ENCODE results near the gene PADI4. TPM values are rescaled to one million over a fixed set of nuclear protein-coding genes. Genes with fewer than 3 reads are reported as not detected.

PADI4 gene
- total RNA-seq, 1 experiment from 2014 or later = 7.7 TPM

DNA sequence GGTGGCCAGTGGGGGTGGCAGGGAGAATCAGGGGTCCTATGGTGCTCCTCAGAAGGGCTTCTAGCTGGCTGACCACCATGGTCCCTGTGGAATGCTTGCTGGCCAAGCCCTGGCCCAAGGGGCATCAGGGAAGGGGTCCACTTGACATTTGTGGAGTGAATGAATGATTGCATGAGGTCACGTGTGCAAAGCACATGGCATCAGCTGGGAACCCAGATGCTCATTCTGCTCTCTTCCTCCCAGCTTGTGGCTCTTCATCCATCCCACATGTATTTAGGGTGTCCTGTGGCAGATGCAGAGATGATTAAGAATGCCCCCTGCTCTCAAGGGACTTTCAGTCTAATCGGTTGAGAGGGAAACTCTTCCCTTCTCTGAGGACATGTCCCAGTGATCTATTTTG lies 27.1 kb upstream of the PADI4 start:
- no peaks in the 10 kb centered on the region for H4K20me1 ChIP-seq (ENCODE audit: insufficient read depth)
- BruUV-seq (replicated peaks) = no TSS peak

DNA sequence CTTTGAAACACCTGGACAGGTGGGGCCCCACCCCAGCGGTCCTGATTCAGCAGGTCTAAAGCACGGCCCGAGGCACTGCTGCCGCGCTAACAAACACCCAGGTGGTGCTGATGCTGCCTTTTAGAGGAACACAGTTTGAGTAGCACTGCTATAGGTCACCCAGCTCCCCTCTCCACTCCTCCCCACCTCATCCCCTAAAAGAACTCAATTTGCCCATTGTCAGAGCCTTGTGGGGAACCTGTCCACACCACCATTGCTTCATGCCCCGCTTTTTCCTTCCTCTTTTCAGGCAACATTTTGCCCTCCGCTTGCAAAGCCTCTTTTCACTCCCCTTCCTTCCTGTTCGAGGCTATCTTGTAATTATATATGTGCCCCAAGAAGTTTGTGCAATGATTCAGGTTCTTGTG lies 26.2 kb upstream of the PADI4 start:
- H3K4me3 ChIP-seq = no peak overlapping the region
- no peaks in the 10 kb centered on the region for H3K9me2 ChIP-seq (ENCODE audit: insufficient read depth)
- no peaks in the 10 kb centered on the region for H3K9me3 ChIP-seq (ENCODE audit: insufficient read depth, low read depth)
- H3K4me2 ChIP-seq = no peak overlapping the region; the same call in 1 of the 2 replicates
- TF ChIP-seq, protein P1, sequence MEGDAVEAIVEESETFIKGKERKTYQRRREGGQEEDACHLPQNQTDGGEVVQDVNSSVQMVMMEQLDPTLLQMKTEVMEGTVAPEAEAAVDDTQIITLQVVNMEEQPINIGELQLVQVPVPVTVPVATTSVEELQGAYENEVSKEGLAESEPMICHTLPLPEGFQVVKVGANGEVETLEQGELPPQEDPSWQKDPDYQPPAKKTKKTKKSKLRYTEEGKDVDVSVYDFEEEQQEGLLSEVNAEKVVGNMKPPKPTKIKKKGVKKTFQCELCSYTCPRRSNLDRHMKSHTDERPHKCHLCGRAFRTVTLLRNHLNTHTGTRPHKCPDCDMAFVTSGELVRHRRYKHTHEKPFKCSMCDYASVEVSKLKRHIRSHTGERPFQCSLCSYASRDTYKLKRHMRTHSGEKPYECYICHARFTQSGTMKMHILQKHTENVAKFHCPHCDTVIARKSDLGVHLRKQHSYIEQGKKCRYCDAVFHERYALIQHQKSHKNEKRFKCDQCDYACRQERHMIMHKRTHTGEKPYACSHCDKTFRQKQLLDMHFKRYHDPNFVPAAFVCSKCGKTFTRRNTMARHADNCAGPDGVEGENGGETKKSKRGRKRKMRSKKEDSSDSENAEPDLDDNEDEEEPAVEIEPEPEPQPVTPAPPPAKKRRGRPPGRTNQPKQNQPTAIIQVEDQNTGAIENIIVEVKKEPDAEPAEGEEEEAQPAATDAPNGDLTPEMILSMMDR (conservative IDR thresholded peaks at IDR 0.05) = no peak
- TF ChIP-seq EZH2 (IDR thresholded peaks at IDR 0.05; ENCODE audit: low read depth) = no peak
- H3F3A ChIP-seq (ENCODE audit: insufficient read depth, low read depth) = peaks cover 4% of the 10 kb centered on the region; the same call in 1 of the 2 replicates
- H3K27ac ChIP-seq = no peak overlapping the region
- BruUV-seq (replicated peaks) = no TSS peak
- no peak for DNase-seq
- intact Hi-C loops (cut with micrococcal nuclease; ENCODE audit: unreplicated experiment) = no loop called here
- no peaks in the 10 kb centered on the region for H3K27me3 ChIP-seq (ENCODE audit: insufficient read depth, low read depth)
- CTCF ChIA-PET = interaction anchor here (0.6 kb wide), 2 partner anchors 8 to 10 kb away, joined by 3 to 4 read pairs; no protein-coding TSS in a partner anchor
- H4K20me1 ChIP-seq (ENCODE audit: insufficient read depth) = no peaks in the 10 kb centered on the region
- no peak overlapping the region for H2AFZ ChIP-seq
- POLR2A ChIA-PET (ENCODE audit: unreplicated experiment) = no interaction called here
- peaks cover 7% of the 10 kb centered on the region for H3K4me1 ChIP-seq (replicated peaks; ENCODE audit: insufficient read depth)
- no peaks in the 10 kb centered on the region for H3K36me3 ChIP-seq (ENCODE audit: low read depth)
- no peaks in the 10 kb centered on the region for H3K79me2 ChIP-seq (ENCODE audit: low read depth)

More for the DNA sequence above, 27.1 kb upstream of the PADI4 start:
- intact Hi-C loops (cut with micrococcal nuclease; ENCODE audit: unreplicated experiment) = no loop called here
- Histone ChIP-seq H3F3A (ENCODE audit: insufficient read depth, low read depth) (no peaks in the 10 kb centered on the region; the same call in 1 of the 2 replicates), H3K79me2 (ENCODE audit: low read depth) (no peaks in the 10 kb centered on the region), H2AFZ (no peak overlapping the region), H3K4me1 (replicated peaks; ENCODE audit: insufficient read depth) (peaks cover 11% of the 10 kb centered on the region), H3K27ac (no peak overlapping the region), H3K9me3 (ENCODE audit: insufficient read depth, low read depth) (no peaks in the 10 kb centered on the region), H3K27me3 (ENCODE audit: insufficient read depth, low read depth) (no peaks in the 10 kb centered on the region), H3K4me2 (no peak overlapping the region), H3K4me3 (no peak overlapping the region), H3K9me2 (ENCODE audit: insufficient read depth) (no peaks in the 10 kb centered on the region), H3K36me3 (ENCODE audit: low read depth) (no peaks in the 10 kb centered on the region)
- no peak for TF ChIP-seq EZH2 (IDR thresholded peaks at IDR 0.05; ENCODE audit: low read depth)
- TF ChIP-seq, protein P1 (conservative IDR thresholded peaks at IDR 0.05) = no peak
- DNase-seq = no peak
- ChIA-PET POLR2A (ENCODE audit: unreplicated experiment) (no interaction called here), CTCF (no interaction called here)

DNA sequence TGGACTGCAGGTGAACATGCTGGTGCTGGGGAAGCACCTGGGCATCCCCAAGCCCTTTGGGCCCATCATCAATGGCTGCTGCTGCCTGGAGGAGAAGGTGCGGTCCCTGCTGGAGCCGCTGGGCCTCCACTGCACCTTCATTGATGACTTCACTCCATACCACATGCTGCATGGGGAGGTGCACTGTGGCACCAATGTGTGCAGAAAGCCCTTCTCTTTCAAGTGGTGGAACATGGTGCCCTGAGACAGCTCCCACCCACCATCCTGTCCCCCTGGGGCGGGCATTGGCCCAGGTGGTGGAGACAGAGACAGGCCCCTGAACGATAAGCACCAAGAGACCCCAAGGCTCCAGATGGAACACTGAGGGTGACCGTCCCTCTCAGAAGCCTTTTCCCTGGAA lies 25.2 kb upstream of the PADI4 start:
- ChIA-PET POLR2A (ENCODE audit: unreplicated experiment) (no interaction called here), CTCF (no interaction called here)
- Histone ChIP-seq H3K4me1 (replicated peaks; ENCODE audit: insufficient read depth) (peaks cover 14% of the 10 kb centered on the region), H3K27me3 (ENCODE audit: insufficient read depth, low read depth) (no peaks in the 10 kb centered on the region), H3K9me3 (ENCODE audit: insufficient read depth, low read depth) (no peaks in the 10 kb centered on the region), H4K20me1 (ENCODE audit: insufficient read depth) (no peaks in the 10 kb centered on the region), H2AFZ (no peak overlapping the region), H3K4me3 (no peak overlapping the region), H3K27ac (no peak overlapping the region), H3F3A (ENCODE audit: insufficient read depth, low read depth) (peaks cover 12% of the 10 kb centered on the region; the same call in 1 of the 2 replicates), H3K36me3 (ENCODE audit: low read depth) (no peaks in the 10 kb centered on the region), H3K9me2 (ENCODE audit: insufficient read depth) (no peaks in the 10 kb centered on the region), H3K79me2 (ENCODE audit: low read depth) (no peaks in the 10 kb centered on the region), H3K4me2 (no peak overlapping the region)
- TF ChIP-seq, protein P1 (conservative IDR thresholded peaks at IDR 0.05) = no peak
- TF ChIP-seq EZH2 (IDR thresholded peaks at IDR 0.05; ENCODE audit: low read depth) = no peak
- no peak for DNase-seq
- intact Hi-C loops (cut with micrococcal nuclease; ENCODE audit: unreplicated experiment) = no loop called here
- no TSS peak for BruUV-seq (replicated peaks)
